ENCODE results near the gene PHEX.

PHEX gene

GRCh38 chrX:22041907-22042530 lies 9.9 kb downstream of the PHEX start:
- DNase-seq, result no peak

GRCh38 chrX:22043872-22044271 lies 11.7 kb downstream of the PHEX start:
- DNase-seq, result no peak

- DNase-seq, result no peak
These were observed 15.3 kb downstream of the PHEX start for GRCh38 chrX:22047468-22047867.

- no peak for DNase-seq
These were observed 21.4 kb downstream of the PHEX start for GRCh38 chrX:22053481-22053880.

DNA sequence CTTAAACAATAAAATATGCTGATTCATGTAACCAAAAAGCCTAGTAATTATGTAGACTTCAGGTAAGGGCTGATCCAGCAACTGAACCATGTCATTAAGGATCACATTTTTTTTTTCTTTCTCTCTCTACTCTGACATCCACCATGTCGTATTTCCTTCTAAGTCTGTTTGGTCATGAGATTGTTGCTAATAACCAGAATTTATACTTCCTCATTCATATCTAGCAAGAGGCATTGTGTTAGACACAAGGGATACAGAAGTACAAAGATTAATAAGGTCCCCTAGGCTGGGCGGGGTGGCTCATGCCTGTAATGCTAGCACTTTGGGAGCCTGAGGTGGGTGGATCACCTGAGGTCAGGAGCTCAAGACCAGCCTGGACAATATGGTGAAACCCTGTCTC lies 24.1 kb downstream of the PHEX start:
- no peak for DNase-seq

- no peak for DNase-seq
These were observed 25.5 kb downstream of the PHEX start for GRCh38 chrX:22057667-22058066.

- DNase-seq, result no peak
These were observed 27.6 kb downstream of the PHEX start for GRCh38 chrX:22059775-22060174.

DNA sequence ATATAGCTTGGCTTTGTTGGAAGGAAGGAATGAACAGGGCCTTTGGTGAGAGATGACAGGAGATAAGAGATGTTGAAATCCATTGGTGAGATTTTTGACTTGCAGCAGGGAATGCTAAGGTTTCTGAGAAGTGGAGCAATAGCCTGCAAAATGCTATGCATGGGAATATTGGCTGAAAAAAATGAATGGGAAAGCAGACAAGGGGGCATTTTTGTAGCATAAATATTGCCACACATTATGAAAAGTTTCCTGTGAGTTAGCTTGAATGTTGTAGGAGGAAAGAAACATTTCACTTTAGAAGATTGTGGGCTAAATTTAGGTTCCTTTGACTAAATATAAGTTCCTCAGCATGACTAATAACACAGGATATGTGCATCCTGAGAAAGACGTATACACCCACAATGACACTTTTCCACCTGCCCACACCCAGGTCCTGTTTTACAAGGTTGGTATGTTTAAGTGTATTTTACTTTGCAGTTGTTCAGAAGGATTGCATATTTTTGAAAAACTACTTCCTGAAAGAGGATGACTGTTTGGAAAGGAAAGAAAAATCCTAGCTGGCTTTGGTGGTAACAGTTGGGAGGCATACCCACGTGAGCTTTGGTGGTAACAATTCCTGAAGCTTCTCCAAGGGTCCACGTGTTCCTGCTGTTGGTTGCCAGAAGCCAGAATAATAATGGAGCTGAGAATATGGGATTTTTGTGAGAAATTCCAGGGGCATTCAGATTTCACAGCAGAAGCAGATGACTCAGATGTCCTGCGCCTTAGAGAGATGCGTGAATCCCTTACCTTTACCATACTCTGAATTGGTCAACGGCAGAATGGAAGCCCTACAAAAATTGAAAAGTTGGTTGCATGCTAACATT lies 28.5 kb downstream of the PHEX start:
- DNase-seq, result no peak

GRCh38 chrX:22063284-22063683 lies 31.2 kb downstream of the PHEX start:
- DNase-seq, result peak; percentile 47 to 51

DNA sequence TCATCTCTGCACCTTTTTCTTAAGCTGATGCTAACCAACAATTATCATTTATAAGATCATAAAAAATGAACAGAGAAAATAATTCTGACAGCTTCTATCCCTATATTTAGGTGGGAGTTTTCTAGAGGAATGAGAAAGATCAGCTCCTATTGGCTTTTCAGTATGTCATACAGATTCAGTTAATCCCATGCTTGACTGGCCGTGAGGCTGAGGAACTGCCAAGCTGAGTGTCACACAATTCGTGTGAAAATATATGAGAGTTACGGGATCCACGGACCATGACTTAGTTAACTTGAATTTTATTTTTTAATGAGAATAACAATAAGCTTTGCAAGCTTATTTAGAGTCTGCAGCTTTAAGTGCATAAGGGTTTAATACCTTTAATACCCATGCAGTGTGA lies 37.5 kb downstream of the PHEX start:
- no peak for DNase-seq

DNA sequence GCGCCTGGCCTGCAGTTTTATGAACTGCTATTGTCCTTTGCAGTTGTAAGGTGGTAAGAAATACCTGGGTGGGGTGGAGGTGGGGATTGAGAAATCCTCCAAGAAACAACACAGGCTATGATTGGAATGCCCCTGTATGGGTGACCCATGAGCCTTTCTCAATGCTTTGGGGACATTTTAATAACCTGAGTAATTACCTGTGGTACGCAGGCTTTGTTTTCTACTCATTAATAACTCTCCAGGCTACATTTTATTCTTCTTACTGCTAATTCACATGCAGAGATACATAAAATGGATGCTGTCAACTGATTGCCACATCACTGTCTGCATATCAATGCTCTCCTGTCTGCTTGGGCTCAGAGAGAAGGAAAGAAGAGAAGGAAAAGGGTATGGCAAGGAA lies 41.8 kb downstream of the PHEX start:
- DNase-seq, result no peak

- DNase-seq, result no peak
These were observed 46.0 kb downstream of the PHEX start for GRCh38 chrX:22078117-22078516.

- DNase-seq, result peak; percentile 70 to 71
These were observed 49.5 kb downstream of the PHEX start for GRCh38 chrX:22081475-22082092.

GRCh38 chrX:22086003-22086402 lies 53.9 kb downstream of the PHEX start:
- no peak for DNase-seq

DNA sequence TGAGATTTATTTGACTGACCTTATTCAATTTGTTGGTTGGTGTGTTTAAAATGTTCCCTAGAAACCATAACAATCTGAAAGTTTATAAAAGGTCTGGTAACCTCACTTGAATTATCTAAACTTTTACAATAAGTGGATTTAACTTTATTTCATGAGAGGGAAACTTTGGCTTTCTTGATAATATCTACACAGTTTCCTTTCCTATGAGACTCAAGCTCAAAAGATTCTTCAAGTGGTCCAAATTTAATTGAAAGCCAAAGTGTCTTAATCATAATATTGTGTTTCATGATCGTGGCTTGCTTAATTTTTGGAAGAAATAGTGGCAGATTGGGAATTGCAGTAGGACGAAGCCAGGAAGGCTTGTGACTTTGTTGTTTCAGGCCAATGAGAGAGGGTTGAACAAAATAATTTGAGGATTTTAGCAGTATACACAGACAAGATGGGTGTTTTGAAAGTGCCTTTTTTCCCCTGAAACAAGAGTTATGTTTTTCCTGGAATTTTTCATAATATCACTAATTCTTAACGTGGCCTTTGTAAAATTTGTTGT lies 55.0 kb downstream of the PHEX start:
- DNase-seq, result no peak

GRCh38 chrX:22088326-22088725 lies 56.2 kb downstream of the PHEX start:
- no peak for DNase-seq

DNA sequence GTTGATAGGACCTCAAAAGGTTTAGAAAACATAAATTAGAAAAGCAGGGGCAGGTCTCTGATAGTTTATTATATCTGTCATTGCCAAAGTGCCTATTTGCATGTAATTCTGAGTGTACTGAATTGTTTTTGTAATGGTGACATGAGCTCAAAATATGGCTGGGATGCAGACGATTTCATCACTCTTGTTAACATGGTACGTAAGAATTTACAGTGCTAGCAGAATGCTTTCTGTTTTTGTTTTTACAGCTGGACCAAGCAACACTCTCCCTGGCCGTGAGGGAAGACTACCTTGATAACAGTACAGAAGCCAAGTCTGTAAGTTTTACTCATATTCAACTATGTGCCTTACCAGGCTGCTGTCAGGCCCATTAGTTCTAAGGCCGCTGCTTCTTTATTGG lies 58.1 kb downstream of the PHEX start:
- no peak for DNase-seq

GRCh38 chrX:22093550-22093949 lies 61.4 kb downstream of the PHEX start:
- DNase-seq, result no peak

- DNase-seq, result no peak
These were observed 63.2 kb downstream of the PHEX start for GRCh38 chrX:22095286-22095685.

DNA sequence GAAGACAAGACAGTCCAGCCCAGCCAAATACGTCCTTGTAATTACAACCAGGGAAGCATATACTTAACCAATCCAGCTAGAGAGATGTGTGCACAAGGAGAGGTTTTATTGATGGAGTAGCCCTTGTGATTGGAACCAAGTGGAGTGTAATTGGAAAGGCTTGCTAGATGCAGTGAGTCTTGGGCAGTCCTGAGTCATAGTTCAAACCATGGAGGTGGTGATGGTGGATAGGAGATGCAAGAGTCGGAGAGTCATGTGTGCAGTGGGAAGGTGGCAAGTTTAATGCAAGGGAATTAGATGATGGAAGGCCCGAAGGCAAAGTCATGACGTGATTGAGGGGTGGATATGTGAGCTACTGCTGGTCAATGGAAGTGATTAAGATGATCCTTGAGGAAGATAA lies 63.7 kb downstream of the PHEX start:
- no peak for DNase-seq

GRCh38 chrX:22097012-22097694 lies 65.0 kb downstream of the PHEX start:
- DNase-seq, result no peak

DNA sequence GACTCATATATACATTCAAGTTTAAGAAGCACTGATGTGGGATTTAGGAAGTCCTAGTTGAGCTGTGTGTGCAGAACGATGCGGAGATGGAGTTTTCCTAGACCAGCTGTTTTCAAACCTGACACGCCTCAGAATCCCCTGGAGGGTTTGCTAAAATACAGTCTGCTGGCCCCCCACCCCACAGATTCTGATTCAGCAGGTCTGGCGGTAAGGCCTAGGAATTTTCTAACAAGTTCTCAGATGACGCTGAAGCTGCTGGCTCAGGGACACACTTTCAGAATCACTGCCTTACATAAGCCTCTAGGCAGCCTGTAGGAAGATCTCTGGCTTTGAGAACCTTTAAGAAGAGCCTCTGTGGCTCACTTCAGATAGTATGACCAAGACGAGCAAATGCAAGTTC lies 73.1 kb downstream of the PHEX start:
- no peak for DNase-seq

- DNase-seq, result no peak
These were observed 73.8 kb downstream of the PHEX start for GRCh38 chrX:22105971-22106370.

Data from activated T-cell treated with anti-CD3 and anti-CD28 coated beads, Interleukin-2, amount 50 U/mL, for 48 hours (primary cell).